Thyroid gland (tissue), 4 donors: Measurements from ENCODE around the gene IQGAP3.

ENCODE experiments used
- POLR2A ChIP-seq, 2 donors: fragments of 450-650 bp; IDR thresholded peaks; one replicate each; pipeline ENCODE4 v1.6.1; 2017; ENCODE audit warnings: antibody characterized with exemption in 2 of 2, mild to moderate bottlenecking in 2 of 2, moderate library complexity in 1 of 2
- TF ChIP-seq, protein P1 (sequence below), 6 experiments: fragments of 200-600 bp in 3 of 6; fragments of 450-650 bp in 3 of 6; sonication (generic) in 3 of 6; IDR thresholded peaks; one replicate each; pipeline ENCODE4 v1.5.1; 2016 to 2019; ENCODE audit warnings: antibody characterized with exemption in 6 of 6, mild to moderate bottlenecking in 2 of 6, inconsistent platforms in 1 of 6, moderate library complexity in 1 of 6

- TF ChIP-seq, protein P1, sequence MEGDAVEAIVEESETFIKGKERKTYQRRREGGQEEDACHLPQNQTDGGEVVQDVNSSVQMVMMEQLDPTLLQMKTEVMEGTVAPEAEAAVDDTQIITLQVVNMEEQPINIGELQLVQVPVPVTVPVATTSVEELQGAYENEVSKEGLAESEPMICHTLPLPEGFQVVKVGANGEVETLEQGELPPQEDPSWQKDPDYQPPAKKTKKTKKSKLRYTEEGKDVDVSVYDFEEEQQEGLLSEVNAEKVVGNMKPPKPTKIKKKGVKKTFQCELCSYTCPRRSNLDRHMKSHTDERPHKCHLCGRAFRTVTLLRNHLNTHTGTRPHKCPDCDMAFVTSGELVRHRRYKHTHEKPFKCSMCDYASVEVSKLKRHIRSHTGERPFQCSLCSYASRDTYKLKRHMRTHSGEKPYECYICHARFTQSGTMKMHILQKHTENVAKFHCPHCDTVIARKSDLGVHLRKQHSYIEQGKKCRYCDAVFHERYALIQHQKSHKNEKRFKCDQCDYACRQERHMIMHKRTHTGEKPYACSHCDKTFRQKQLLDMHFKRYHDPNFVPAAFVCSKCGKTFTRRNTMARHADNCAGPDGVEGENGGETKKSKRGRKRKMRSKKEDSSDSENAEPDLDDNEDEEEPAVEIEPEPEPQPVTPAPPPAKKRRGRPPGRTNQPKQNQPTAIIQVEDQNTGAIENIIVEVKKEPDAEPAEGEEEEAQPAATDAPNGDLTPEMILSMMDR (IDR thresholded peaks at IDR 0.05): no peak
- no peak for TF ChIP-seq POLR2A (IDR thresholded peaks at IDR 0.05)
Measured at GRCh38 chr1:156479093-156480015, 93.0 kb downstream of the IQGAP3 start.
